H1 (cell line): ENCODE measurements around the gene PTPN9. TPM values are rescaled to one million over a fixed set of nuclear protein-coding genes. Genes with fewer than 3 reads are reported as not detected.
A peak's percentile ranks its signal among the peaks of the same experiment; 100 is the strongest.

Experiments used
- ASH2L ChIP-seq: fragments of 200-600, 300-600 bp; sonication (generic); IDR thresholded peaks from one replicate; pipeline ENCODE4 v1.7.1; 2017; ENCODE audit warnings: low read length
- CHD1 ChIP-seq: IDR thresholded peaks from 2 replicates; pipeline ENCODE4 v1.6.1; 2012; ENCODE audit warnings: low read depth, low read length, improper control_type of control experiment
- EGR1 ChIP-seq: IDR thresholded peaks from 2 replicates; pipeline ENCODE4 v1.6.1; 2011; ENCODE audit warnings: low read depth, low read length, borderline replicate concordance
- RAD21 ChIP-seq, 2 experiments: IDR thresholded peaks in 1 of 2; conservative IDR thresholded peaks in 1 of 2; 2 replicates each; pipeline ENCODE4 v1.6.1; 2011; ENCODE audit warnings: low read depth in 2 of 2, low read length in 2 of 2, improper control_type of control experiment in 1 of 2, inconsistent platforms in 1 of 2, mild to moderate bottlenecking in 1 of 2, moderate library complexity in 1 of 2
- SIN3A ChIP-seq, 2 experiments: IDR thresholded peaks in 1 of 2; conservative IDR thresholded peaks in 1 of 2; 2 replicates each; pipeline ENCODE4 v1.6.1; 2011 to 2012; ENCODE audit warnings: low read length in 2 of 2, improper control_type of control experiment in 1 of 2, low read depth in 1 of 2, mild to moderate bottlenecking in 1 of 2
- TAF7 ChIP-seq: optimal IDR thresholded peaks from 2 replicates; pipeline ENCODE3; 2011; ENCODE audit warnings: low read depth, mild to moderate bottlenecking, inconsistent platforms, low read length, moderate library complexity, borderline replicate concordance
- polyA plus RNA-seq, 7 experiments: library from polyadenylated mRNA; depleted of rRNA in 3 of 7; stranded (reverse) in 5 of 7; unstranded in 2 of 7; fragments of >200 nt in 5 of 7; fragments of 200-250 nt in 2 of 7; gene quantifications; 1 replicate in 5 of 7; 2 replicates in 1 of 7; 4 replicates in 1 of 7; pipeline versions ENCODE4 v1.2.1 to v1.2.3, GENCODE V29; 2011 to 2013; ENCODE audit warnings: missing spikeins in 2 of 7, mixed read lengths in 2 of 7
- total RNA-seq: library from RNA; stranded (reverse); fragmentation: NEBNext Ultra II Directional; extraction: Animal tissue kit (Norgen Biotek cat#: 25700); gene quantifications from 2 replicates; pipeline ENCODE4 v1.2.1, GENCODE V29; 2021
- TF ChIP-seq, protein P1 (sequence below): IDR thresholded peaks from 2 replicates; pipeline ENCODE4 v1.6.1; 2012; ENCODE audit warnings: inconsistent platforms

PTPN9 gene
- total and polyA plus RNA-seq, 2 of the 8 experiments (the other 6 are each of a cell fraction or from before 2014, with no cell fraction given): 46.6 to 57.4 TPM

DNA sequence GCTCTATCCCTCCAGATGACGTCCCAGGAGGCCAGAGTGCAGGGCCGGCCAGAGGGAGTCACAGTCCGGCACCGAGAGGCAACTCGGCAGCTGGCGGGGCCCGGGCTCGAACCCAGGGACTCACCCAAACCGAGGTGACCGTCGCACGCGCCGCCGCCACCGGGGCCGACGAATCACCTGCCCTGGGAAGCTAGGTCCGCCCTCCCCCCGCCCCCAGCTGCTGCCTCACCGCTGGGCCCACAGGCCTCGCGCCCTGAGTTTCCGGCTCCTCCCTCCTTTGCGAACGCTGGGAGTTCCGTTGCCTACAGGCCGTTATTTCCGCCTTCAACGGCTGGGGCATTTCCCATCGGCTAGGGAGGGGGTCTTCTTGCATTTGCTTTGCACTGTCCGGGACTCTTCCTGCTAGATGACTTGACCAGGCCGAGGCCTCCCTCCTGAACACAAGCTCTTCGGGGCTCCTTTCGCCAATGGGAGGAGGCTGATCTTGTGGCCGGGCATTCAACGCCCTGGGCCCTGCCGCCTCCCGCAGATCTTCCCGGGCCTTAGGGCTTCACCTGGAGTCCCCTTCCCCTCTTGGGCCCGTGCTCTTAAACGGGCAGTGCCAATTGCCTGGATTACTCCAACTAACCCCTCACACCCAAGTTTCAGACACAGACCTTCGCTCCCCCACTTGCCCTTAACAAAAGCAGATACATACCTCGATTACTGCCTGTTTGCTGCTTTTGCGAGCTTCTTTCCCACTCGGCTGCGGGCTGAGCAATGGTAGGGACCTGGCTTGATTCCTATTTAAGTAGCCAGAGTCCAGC is 46.6 kb upstream of the PTPN9 start, which contains the start of gene SNUPN (continued):
- TF ChIP-seq, protein P1, sequence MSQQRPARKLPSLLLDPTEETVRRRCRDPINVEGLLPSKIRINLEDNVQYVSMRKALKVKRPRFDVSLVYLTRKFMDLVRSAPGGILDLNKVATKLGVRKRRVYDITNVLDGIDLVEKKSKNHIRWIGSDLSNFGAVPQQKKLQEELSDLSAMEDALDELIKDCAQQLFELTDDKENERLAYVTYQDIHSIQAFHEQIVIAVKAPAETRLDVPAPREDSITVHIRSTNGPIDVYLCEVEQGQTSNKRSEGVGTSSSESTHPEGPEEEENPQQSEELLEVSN: peak; percentile 45
- TF ChIP-seq TAF7: peak; percentile 42
- no peak for TF ChIP-seq RAD21 (IDR thresholded peaks at IDR 0.05 in 1 of 2, conservative IDR thresholded peaks at IDR 0.05 in 1 of 2; ENCODE audit: low read depth in 2 of 2, low read length in 2 of 2)
- TF ChIP-seq CHD1: no peak
- peak in 1 of 2 experiments; percentile 50; a peak in 1 of 4 replicates for TF ChIP-seq SIN3A (conservative IDR thresholded peaks at IDR 0.05 in 1 of 2, IDR thresholded peaks at IDR 0.05 in 1 of 2; ENCODE audit: low read depth in 1 of 2, low read length in 2 of 2)
- TF ChIP-seq ASH2L: peak; percentile 87
- TF ChIP-seq EGR1: peak; percentile 83
